ENCODE measurements around the gene SYT13. TPM values are rescaled to one million over a fixed set of nuclear protein-coding genes. Genes with fewer than 3 reads are reported as not detected.

The SYT13 gene
- total RNA-seq, 2 experiments from 2014 or later = not detected

GRCh38 chr11:45209891-45210699 is 76.0 kb downstream of the SYT13 start:
- DNase-seq = no peak
- POLR2A ChIA-PET = no interaction called here
- intact Hi-C loops (cut with micrococcal nuclease) = no loop called here
- CTCF ChIA-PET = interaction anchor here (2.2 kb wide), 1 partner anchor 99 kb away, joined by 7 read pairs; no protein-coding TSS in a partner anchor
- Mint-ChIP-seq H3K4me1 (ENCODE audit: low read depth) (no peaks in the 10 kb centered on the region), H3K36me3 (peaks cover 1% of the 10 kb centered on the region), H3K4me3 (no peak overlapping the region), H3K27ac (no peak overlapping the region), H3K9me3 (no peaks in the 10 kb centered on the region), H3K27me3 (no peaks in the 10 kb centered on the region)

- intact Hi-C loops (cut with micrococcal nuclease) = no loop called here
- Mint-ChIP-seq H3K27me3 (no peaks in the 10 kb centered on the region), H3K9me3 (no peaks in the 10 kb centered on the region), H3K4me3 (no peak overlapping the region), H3K27ac (no peak overlapping the region), H3K4me1 (ENCODE audit: low read depth) (no peaks in the 10 kb centered on the region), H3K36me3 (peaks cover 1% of the 10 kb centered on the region)
- ChIA-PET CTCF (interaction anchor here (2.2 kb wide), 1 partner anchor 98 kb away, joined by 7 read pairs; no protein-coding TSS in a partner anchor), POLR2A (no interaction called here)
- DNase-seq = no peak
These were observed 76.9 kb downstream of the SYT13 start for GRCh38 chr11:45209000-45209879.

GRCh38 chr11:45208135-45208534 is 78.0 kb downstream of the SYT13 start:
- no peak for DNase-seq
- Mint-ChIP-seq H3K27me3 (no peaks in the 10 kb centered on the region), H3K9me3 (no peaks in the 10 kb centered on the region), H3K27ac (no peak overlapping the region), H3K36me3 (peaks cover 1% of the 10 kb centered on the region), H3K4me3 (no peak overlapping the region), H3K4me1 (ENCODE audit: low read depth) (no peaks in the 10 kb centered on the region)
- CTCF ChIA-PET = no interaction called here
- intact Hi-C loops (cut with micrococcal nuclease) = no loop called here
- POLR2A ChIA-PET = no interaction called here

GRCh38 chr11:45205978-45206377 is 80.2 kb downstream of the SYT13 start:
- no peaks in the 10 kb centered on the region for H3K27me3 Mint-ChIP-seq
- no peak overlapping the region for H3K27ac Mint-ChIP-seq
- CTCF ChIA-PET = no interaction called here
- intact Hi-C loops (cut with micrococcal nuclease) = no loop called here
- H3K36me3 Mint-ChIP-seq = peaks cover 1% of the 10 kb centered on the region
- DNase-seq = no peak
- H3K4me1 Mint-ChIP-seq (ENCODE audit: low read depth) = no peaks in the 10 kb centered on the region
- H3K9me3 Mint-ChIP-seq = no peaks in the 10 kb centered on the region
- POLR2A ChIA-PET = no interaction called here
- no peak overlapping the region for H3K4me3 Mint-ChIP-seq

- no peak for DNase-seq
- no peaks in the 10 kb centered on the region for H3K27me3 Mint-ChIP-seq
- H3K36me3 Mint-ChIP-seq = peaks cover 1% of the 10 kb centered on the region
- H3K4me1 Mint-ChIP-seq (ENCODE audit: low read depth) = no peaks in the 10 kb centered on the region
- ChIA-PET CTCF (no interaction called here), POLR2A (no interaction called here)
- intact Hi-C loops (cut with micrococcal nuclease) = no loop called here
- H3K4me3 Mint-ChIP-seq = no peak overlapping the region
- no peaks in the 10 kb centered on the region for H3K9me3 Mint-ChIP-seq
- H3K27ac Mint-ChIP-seq = no peak overlapping the region
These were observed 81.4 kb downstream of the SYT13 start for GRCh38 chr11:45204761-45205160.

GRCh38 chr11:45193695-45194094 is 92.4 kb downstream of the SYT13 start:
- no peak for DNase-seq
- Mint-ChIP-seq H3K4me1 (ENCODE audit: low read depth) (no peaks in the 10 kb centered on the region), H3K9me3 (no peaks in the 10 kb centered on the region), H3K36me3 (peaks cover 2% of the 10 kb centered on the region), H3K4me3 (no peak overlapping the region), H3K27me3 (no peaks in the 10 kb centered on the region), H3K27ac (no peak overlapping the region)
- ChIA-PET CTCF (interaction anchor here (0.6 kb wide), 1 partner anchor 39 kb away, joined by 3 read pairs; no protein-coding TSS in a partner anchor), POLR2A (no interaction called here)
- intact Hi-C loops (cut with micrococcal nuclease) = no loop called here

Other genes with a start within 250 kb of the SYT13 start
- gene PRDM11, start 139.7 kb downstream of the SYT13 start, total RNA-seq = 1 to 10 TPM; 1.1 to 1.2 TPM